Keratinocyte (primary cell): ENCODE data around the gene CACFD1. TPM values are rescaled to one million over a fixed set of nuclear protein-coding genes. Genes with fewer than 3 reads are reported as not detected.

ENCODE experiments used
- DNase-seq: peaks from one replicate; pipeline ENCODE4 v3.0.0-alpha.2; 2011; ENCODE audit warnings: low read depth, missing footprints, low spot score
- FAIRE-seq: peaks from 2 replicates; lab custom pipeline; 2011; peaks lifted over from hg19 to GRCh38; lab: Jason Lieb, UNC
- H2AFZ ChIP-seq: 2 replicates; pipeline ENCODE4 v1.6.0; 2012; ENCODE audit warnings: low read length, control low read depth, inconsistent platforms; ENCODE audit not compliant: control insufficient read depth
- H3K27ac ChIP-seq: 2 replicates; pipeline ENCODE4 v1.5.1; 2011; ENCODE audit warnings: low read length; ENCODE audit not compliant: control insufficient read depth, insufficient read depth
- H3K27me3 ChIP-seq: 3 replicates; pipeline ENCODE4 v1.6.0; 2011; ENCODE audit warnings: low read length; ENCODE audit not compliant: control insufficient read depth, insufficient read depth; ENCODE audit errors: extremely low read depth
- H3K36me3 ChIP-seq, 2 experiments: 2 replicates in 1 of 2; 3 replicates in 1 of 2; pipeline ENCODE4 v1.5.1; 2011; ENCODE audit warnings: low read length in 2 of 2, mild to moderate bottlenecking in 1 of 2; ENCODE audit not compliant: control insufficient read depth in 2 of 2, insufficient read depth in 2 of 2; ENCODE audit errors: extremely low read depth in 1 of 2
- H3K4me1 ChIP-seq: 3 replicates; pipeline ENCODE4 v1.5.1; 2011; ENCODE audit warnings: low read length; ENCODE audit not compliant: control insufficient read depth, insufficient read depth; ENCODE audit errors: extremely low read depth
- H3K4me2 ChIP-seq: 3 replicates; pipeline ENCODE4 v1.6.0; 2011; ENCODE audit warnings: low read depth, low read length; ENCODE audit not compliant: control insufficient read depth, insufficient read depth; ENCODE audit errors: extremely low read depth
- H3K4me3 ChIP-seq, 3 experiments: fragments of 200-600 bp in 1 of 3; sonication (generic) in 1 of 3; 2 replicates in 2 of 3; 3 replicates in 1 of 3; pipeline ENCODE4 v1.5.1; 2011 to 2016; ENCODE audit warnings: low read length in 3 of 3, mild to moderate bottlenecking in 3 of 3, control low read depth in 2 of 3, inconsistent platforms in 1 of 3, low read depth in 1 of 3, mixed read lengths in 1 of 3, mixed run types in 1 of 3, moderate library complexity in 1 of 3; ENCODE audit not compliant: control insufficient read depth in 2 of 3, insufficient read depth in 2 of 3; ENCODE audit errors: extremely low read depth in 1 of 3
- H3K79me2 ChIP-seq: 2 replicates; pipeline ENCODE4 v1.6.0; 2012; ENCODE audit warnings: low read length; ENCODE audit not compliant: control insufficient read depth, insufficient read depth
- H3K9ac ChIP-seq: 3 replicates; pipeline ENCODE4 v1.6.0; 2011; ENCODE audit warnings: low read length; ENCODE audit not compliant: control insufficient read depth, insufficient read depth; ENCODE audit errors: extremely low read depth
- H3K9me1 ChIP-seq: 3 replicates; pipeline ENCODE4 v1.6.0; 2011; ENCODE audit warnings: low read length; ENCODE audit not compliant: control insufficient read depth, insufficient read depth; ENCODE audit errors: extremely low read depth
- H3K9me3 ChIP-seq: 2 replicates; pipeline ENCODE4 v1.5.1; 2012; ENCODE audit warnings: low read depth, low read length; ENCODE audit not compliant: control insufficient read depth
- H4K20me1 ChIP-seq: 3 replicates; pipeline ENCODE4 v1.6.0; 2011; ENCODE audit warnings: low read length; ENCODE audit not compliant: control insufficient read depth, insufficient read depth; ENCODE audit errors: extremely low read depth
- EZH2 ChIP-seq: IDR thresholded peaks from one replicate; pipeline ENCODE4 v1.6.1; 2012; ENCODE audit warnings: inconsistent platforms, mild to moderate bottlenecking, low read length, moderate library complexity
- dilution Hi-C: fragments of 300-500 bp; cut with MboI; formaldehyde crosslinking; loops from one replicate; pipeline ENCODE4 v1.7.0; 2020; ENCODE audit warnings: low sequenced_read_pairs; ENCODE audit not compliant: extremely low pct_ligation_motif_present
- polyA plus RNA-seq, 5 experiments: library from polyadenylated mRNA; depleted of rRNA in 3 of 5; stranded (reverse) in 3 of 5; stranded (forward) in 1 of 5; unstranded in 1 of 5; fragments of >200 nt; gene quantifications; 1 replicate in 1 of 5; 2 replicates in 3 of 5; 3 replicates in 1 of 5; pipeline versions ENCODE4 v1.2.1 to v1.2.3, GENCODE V29; 2011 to 2012; ENCODE audit warnings: missing spikeins in 2 of 5, low read depth in 1 of 5, low replicate concordance in 1 of 5
- TF ChIP-seq, protein P1 (sequence below), 3 experiments: IDR thresholded peaks in 1 of 3; conservative IDR thresholded peaks in 1 of 3; optimal IDR thresholded peaks in 1 of 3; 2 replicates in 2 of 3; 3 replicates in 1 of 3; pipeline versions ENCODE3 to v1.5.1; 2011; ENCODE audit warnings: low read length in 3 of 3, mild to moderate bottlenecking in 3 of 3, moderate library complexity in 2 of 3, control low read depth in 1 of 3, inconsistent platforms in 1 of 3; ENCODE audit not compliant: insufficient read depth in 2 of 3; ENCODE audit errors: extremely low read depth in 1 of 3

The CACFD1 gene
- polyA plus RNA-seq, 1 donor (not counting 4 experiments of a cell fraction or from before 2014, with no cell fraction given) = 3.4 TPM

DNA sequence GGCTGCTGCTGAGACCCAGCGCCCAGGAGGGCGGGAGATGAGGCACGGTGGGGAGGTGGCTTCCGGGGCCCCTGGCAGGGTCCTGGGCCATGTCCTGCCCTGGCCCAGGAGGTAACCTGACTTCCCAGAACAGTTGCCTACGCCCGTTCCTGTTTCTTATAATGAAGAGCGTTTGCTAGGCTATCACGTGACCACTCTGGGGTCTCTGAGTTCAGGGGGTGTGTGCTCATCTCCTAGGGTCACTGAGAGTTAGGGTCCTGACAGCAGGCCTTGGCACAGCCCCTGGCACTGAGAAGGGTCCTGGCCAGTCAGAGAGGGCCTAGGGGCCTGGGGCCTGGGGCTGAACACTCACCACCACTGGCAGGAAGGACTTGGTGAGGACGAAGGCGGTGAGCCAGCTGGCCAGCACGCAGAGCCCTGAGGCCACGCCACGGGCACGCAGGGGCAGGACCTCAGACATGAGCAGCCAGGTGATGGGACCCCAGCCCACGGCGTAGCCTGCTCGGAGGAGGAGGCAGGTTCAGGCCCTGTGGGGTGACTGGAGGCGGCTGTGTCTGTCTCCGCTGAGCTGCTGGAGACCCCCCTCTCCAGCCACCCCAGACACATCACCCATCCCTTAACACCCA lies 13.1 kb downstream of the CACFD1 start:
- Histone ChIP-seq H2AFZ (no peak overlapping the region), H3K9ac (no peak overlapping the region), H3K36me3 (peaks cover 21 to 40% of the 10 kb centered on the region in 2 experiments), H3K79me2 (peaks cover 15% of the 10 kb centered on the region), H3K27ac (no peak overlapping the region), H3K4me1 (peaks cover 7% of the 10 kb centered on the region), H3K4me2 (no peak overlapping the region), H3K27me3 (no peaks in the 10 kb centered on the region), H3K9me1 (no peaks in the 10 kb centered on the region), H3K9me3 (no peaks in the 10 kb centered on the region), H3K4me3 (no peak overlapping the region), H4K20me1 (peaks cover 3% of the 10 kb centered on the region)
- no peak for TF ChIP-seq EZH2
- TF ChIP-seq, protein P1, sequence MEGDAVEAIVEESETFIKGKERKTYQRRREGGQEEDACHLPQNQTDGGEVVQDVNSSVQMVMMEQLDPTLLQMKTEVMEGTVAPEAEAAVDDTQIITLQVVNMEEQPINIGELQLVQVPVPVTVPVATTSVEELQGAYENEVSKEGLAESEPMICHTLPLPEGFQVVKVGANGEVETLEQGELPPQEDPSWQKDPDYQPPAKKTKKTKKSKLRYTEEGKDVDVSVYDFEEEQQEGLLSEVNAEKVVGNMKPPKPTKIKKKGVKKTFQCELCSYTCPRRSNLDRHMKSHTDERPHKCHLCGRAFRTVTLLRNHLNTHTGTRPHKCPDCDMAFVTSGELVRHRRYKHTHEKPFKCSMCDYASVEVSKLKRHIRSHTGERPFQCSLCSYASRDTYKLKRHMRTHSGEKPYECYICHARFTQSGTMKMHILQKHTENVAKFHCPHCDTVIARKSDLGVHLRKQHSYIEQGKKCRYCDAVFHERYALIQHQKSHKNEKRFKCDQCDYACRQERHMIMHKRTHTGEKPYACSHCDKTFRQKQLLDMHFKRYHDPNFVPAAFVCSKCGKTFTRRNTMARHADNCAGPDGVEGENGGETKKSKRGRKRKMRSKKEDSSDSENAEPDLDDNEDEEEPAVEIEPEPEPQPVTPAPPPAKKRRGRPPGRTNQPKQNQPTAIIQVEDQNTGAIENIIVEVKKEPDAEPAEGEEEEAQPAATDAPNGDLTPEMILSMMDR (optimal IDR thresholded peaks at IDR 0.05 in 1 of 3, IDR thresholded peaks at IDR 0.05 in 1 of 3, conservative IDR thresholded peaks at IDR 0.05 in 1 of 3; ENCODE audit: extremely low read depth in 1 of 3, insufficient read depth in 2 of 3, low read length in 3 of 3) = no peak
- no peak for FAIRE-seq
- dilution Hi-C loops = no loop called here
- DNase-seq = no peak

DNA sequence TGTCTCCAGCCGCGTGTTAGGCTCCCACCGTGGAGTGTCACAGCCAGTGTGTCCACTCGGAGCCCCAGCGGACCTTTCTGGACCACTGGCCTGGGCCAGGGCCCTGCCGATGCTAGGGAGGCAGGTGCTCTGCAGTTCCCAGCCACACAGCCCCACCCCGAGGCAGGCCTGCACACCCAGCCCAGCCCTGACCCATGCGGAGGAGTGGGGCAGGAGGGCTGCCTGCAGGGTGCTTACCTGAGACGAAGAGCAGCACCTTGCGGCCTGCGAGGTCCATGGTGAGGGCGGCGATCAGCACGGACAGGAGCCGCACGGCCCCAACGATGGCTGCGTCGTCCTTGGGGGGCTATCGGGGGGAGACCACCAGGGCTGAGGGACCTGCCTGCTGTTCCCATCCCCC lies 14.0 kb downstream of the CACFD1 start:
- no peak overlapping the region for H3K4me2 ChIP-seq
- FAIRE-seq (no peak), DNase-seq (no peak)
- peaks cover 3% of the 10 kb centered on the region for H4K20me1 ChIP-seq
- no peak overlapping the region for H3K9ac ChIP-seq
- H3K36me3 ChIP-seq = peaks cover 21 to 40% of the 10 kb centered on the region in 2 experiments
- dilution Hi-C loops = no loop called here
- H3K4me3 ChIP-seq = no peak overlapping the region
- H3K4me1 ChIP-seq = peaks cover 14% of the 10 kb centered on the region
- no peak overlapping the region for H2AFZ ChIP-seq
- H3K27me3 ChIP-seq = no peaks in the 10 kb centered on the region
- no peak overlapping the region for H3K27ac ChIP-seq
- H3K9me1 ChIP-seq = peaks cover 3% of the 10 kb centered on the region
- H3K79me2 ChIP-seq = peaks cover 23% of the 10 kb centered on the region
- no peak for TF ChIP-seq EZH2
- TF ChIP-seq, protein P1 (optimal IDR thresholded peaks at IDR 0.05 in 1 of 3, IDR thresholded peaks at IDR 0.05 in 1 of 3, conservative IDR thresholded peaks at IDR 0.05 in 1 of 3; ENCODE audit: extremely low read depth in 1 of 3, insufficient read depth in 2 of 3, low read length in 3 of 3) = no peak
- no peaks in the 10 kb centered on the region for H3K9me3 ChIP-seq
